Activated CD4-positive, alpha-beta T cell treated with anti-CD3 and anti-CD28 coated beads, Interleukin-2, Interleukin-6, amounts not matched to agents 100 ng/mL and 50 ng/mL, durations not matched to agents 16 hours and 8 hours (primary cell): ENCODE data around the gene RIN3.
A peak's percentile ranks its signal among the peaks of the same experiment; 100 is the strongest.

Source experiments
- DNase-seq: peaks from one replicate; pipeline ENCODE4 v3.0.0-alpha.2; 2020

Gene RIN3

DNA sequence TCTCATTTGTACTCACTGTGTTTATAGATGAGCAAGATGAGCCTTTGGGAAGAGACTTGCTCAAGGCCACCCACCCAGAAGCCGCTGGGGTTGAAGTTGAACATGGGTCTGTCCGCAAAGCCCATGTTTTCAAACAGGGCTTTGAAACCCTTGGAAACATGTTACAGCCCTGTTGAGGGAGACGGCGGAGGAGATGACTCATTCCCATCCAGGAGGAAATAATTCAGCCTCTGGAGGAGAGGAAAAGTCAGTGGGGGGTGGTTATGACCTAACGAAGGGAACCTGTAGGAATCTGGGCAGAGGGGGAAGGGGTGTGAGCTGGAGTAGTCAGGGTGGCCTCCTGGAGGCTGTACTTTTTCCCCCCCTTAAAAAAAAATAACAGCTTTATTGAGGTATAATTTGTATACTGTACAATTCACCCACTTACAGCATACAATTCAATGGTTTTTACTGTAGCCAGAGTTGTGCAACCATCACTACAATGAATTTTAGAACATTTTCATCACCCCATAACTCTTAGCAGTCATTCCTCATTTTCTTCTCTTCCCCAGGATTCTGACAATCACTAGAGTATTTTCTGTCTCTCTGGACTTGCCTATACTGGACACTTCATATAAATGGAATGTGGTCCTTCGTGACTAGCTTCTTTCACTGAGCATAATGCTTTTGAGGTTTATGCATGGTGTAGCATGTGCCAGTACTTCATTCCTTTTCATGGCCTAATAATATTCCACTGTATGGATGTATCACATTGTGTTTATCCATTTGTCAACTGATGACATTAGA is 1.9 kb upstream of the RIN3 start:
- no peak for DNase-seq

DNA sequence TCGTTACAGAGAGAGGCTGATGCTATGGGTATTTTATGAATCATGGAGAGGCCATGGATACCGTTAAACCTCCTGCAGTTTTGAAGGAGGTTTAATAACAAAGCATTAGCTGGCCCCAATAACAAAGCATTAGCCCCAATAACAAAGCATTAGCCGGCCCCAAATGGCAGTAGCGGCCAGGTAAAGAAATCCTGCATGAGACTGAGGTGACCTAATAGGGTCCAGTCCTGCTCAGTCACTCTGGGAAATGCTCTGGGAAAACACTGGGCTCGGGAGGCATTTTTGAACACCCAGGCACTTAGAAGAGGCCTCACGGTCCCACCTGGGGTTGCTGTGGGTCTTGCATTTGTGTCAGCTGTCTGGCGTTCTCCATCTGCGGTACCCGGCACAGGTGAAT is 776 bp upstream of the RIN3 start:
- no peak for DNase-seq

DNA sequence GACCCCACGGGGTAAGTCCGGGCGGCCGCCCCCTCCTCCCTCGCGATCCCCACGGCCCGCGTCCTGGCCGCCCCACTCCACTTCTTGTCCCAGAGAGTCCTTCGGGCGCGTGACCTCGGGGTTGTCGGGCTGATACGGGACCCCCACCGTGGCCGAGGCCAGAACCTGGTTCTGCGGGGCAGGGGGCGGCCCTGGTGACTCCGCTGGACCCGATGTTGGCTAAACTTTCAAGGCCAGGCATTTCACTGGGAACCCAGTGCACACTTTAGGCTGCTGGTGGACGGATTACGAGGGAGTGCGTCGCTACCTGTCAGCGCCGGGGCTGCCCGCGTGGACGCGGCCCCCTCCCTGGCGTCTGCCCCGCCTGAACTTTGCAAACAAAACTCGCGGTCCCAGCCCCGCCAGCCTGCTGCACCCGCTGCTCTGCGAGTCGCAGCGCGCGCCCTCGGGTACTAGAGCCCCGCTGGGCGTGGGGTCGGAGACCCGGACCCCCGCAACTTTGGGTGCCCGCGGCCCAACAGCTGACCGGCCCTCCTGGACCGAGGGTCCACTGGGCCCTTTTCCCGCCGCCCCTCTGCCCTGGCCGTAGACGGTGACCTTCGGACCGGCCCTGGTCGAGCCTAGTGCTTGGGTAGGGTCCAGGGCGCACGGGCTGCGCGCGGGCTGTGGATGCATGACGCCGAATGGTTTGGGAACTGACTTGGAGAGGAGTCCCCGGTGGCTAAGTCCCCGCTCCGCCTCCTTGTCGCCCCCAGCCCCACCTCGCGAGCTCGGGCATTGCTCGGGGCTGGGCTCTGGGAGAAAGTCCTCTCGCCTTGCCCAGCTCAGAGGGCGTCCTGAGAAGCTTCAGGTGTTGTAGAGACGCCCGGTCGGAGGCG is 624 bp downstream of the RIN3 start:
- no peak for DNase-seq

DNA sequence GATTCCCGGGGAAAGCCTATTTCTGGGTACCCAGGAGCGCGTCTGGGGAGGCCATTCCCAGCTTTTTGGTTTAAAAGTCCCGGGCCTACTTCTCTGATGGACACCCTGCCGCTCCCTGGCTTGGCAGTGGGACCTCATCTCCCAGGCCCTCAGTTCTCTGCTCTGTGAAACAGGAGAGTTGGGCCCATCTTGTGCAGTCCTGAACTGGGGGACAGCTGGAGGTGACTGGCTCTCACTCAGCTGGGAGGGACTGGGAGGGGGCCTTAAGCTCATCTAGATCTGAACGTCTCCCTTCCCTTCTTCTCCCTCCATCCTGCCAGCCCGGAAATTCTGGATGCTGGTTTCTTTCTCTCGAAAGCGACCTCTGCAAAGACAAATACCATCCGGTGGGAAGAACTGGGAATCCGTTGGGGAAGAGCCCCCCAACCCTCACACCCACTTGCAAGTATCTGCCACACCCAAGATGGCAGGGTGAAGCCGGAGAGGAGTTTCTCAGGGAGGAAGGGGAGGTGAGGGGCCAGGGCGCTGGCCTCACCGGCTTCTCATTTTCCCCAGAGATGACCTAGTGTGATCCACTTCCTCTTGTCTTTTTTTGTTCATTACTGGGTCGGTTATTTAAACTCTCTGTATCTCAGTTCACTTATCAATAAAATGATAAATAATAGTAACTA is 1.4 kb downstream of the RIN3 start:
- no peak for DNase-seq

DNA sequence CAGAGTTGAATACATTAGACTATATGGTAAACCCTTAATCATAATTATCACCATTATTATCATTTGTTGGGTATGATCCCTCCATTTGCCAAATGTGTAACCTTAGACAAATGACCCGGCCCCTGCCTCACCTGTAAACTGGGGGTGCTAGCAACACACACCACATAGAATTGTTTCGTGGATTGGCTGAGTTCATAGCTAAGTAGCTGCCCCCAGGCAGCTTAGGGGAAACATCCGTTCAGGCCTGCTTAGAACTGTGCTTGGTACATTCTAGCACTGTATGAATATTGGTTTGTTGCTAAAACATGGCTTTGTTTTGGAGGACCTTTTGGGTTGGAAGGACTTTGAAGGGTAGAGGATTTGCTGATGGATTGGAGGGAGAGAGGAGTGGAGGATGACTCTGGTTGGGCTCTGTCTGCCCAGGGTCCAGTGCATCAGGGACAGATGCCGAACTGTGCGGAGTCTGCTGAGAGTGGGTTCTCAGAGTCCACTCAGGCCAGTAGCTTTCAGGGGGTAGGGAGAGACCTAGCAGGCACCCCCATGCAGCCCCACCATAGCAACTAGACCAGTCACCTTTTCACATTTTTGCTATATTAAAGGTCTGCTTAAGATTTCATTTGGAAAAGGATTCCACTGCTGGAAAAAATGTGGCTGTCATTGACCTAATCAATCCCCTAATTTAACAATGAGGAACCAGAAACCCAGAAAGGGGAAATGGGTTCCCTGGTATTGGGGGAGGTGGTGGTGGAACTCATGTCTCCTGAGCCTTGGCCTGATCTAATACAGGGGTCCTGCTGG is 2.2 kb downstream of the RIN3 start:
- DNase-seq = no peak

DNA sequence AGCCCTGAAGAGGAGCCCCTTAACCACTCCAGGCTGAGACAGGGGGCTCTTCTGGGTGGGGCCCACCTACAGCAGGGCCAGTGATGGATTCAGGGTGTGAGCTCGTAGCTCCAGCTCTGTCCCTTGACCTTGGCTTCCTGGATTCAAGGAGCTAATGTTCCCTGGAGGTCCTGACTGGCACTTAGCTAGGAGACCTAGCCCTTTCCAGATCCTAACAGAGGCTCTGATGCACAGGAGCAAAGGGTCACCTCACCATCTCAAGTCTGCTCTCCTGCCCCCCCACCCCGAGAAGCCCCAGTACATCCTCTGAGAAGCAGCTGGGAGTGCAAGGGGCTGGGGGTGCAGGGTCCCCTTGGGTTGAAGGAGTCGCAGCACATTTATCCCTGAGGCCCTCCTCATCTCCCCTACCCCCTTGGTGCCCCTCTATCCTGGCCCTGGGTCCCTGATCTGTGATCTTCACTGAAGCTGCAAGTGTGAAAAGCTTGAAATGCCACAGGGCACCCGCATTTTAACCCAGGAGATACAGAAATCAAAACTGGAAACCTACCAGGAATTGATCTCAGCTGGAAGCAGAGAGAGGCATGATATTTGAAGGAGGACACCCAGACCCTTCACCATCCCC is 2.9 kb downstream of the RIN3 start:
- no peak for DNase-seq

DNA sequence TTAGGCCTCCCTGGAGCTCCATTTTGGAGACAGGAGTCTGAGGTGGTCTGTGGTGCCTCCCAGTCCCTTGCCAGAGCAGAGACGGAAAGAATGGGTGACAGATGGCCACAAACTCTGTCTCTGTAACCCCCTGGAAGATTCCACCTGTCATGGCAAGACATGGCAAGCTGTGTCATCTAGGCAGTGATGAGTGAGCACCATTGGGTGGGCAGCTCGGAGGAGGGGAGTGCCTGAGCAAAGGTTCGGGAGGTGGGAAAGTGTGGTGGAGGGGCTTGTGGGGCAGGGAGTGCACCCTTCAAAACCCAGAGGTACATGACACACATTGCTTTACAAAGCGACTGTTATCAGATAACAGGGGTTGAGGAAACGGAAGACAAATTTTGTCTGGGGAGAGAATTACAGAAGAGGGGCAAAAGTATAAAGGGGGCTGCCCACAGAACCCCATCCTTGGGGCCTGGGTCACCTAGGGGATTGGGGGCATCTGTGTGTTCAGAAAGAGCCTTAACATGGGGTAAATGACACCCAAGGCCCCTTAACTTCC is 3.5 kb downstream of the RIN3 start:
- DNase-seq = no peak

DNA sequence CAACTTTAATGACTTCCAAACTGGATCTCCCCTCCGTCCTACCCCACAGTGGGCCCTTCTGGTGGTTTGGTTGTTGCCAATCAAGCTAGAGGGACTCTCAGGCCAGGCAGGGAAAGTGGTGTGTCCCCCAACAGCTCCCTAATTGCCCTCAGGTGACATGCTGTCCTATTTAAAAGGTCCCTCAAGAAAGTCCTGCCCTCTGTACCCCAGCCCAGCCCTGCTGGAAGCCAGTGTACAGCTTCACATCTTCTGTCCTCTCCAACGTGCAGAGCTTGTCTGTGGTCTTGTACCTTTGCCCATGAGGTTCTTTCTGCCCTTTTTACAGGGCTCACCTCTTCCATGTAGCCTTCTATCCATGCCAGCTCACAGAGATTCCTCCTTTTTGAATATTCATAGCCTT is 4.2 kb downstream of the RIN3 start:
- DNase-seq = no peak

DNA sequence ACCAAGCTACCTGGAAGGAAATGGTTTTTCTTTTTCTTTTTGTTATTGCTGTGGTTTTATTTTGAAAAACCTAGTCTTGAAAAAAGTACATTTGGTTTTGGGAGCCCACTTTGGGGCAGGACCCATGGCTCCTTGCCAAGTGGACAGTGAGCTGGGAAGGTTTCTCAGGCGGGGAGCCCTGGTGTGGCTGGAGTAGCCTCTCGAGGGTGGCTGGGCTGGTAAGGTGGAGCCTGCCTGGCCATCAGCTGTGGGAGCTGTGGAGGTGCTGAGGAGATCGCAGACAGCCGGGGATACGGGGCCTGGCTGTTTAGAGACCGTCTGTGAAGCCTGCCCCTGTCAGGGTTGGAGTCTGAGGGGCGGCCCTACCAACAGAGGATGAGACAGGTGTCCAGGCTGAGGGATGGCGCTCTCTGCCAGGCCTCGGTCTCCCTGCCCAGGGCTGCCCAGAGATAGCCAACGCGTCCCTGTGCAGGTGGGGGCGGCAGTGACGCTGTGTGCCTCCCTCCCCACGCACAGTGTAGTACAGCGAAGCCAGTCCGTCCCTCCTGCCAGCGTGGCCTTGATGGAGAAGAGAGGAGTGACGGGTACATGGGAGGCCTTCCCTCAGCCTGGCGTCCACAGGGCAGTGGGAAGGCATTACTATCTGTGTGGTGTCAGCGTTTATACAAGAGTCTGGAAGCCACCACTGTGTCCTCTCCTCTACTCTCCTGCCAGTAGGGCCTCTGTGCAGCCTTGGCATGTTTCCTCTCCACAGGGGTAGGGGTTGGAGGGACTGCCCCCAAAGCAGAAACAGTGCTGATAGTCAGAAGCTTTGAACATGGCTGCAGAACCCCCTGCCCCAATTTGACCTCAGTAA is 5.9 kb downstream of the RIN3 start:
- DNase-seq = no peak

DNA sequence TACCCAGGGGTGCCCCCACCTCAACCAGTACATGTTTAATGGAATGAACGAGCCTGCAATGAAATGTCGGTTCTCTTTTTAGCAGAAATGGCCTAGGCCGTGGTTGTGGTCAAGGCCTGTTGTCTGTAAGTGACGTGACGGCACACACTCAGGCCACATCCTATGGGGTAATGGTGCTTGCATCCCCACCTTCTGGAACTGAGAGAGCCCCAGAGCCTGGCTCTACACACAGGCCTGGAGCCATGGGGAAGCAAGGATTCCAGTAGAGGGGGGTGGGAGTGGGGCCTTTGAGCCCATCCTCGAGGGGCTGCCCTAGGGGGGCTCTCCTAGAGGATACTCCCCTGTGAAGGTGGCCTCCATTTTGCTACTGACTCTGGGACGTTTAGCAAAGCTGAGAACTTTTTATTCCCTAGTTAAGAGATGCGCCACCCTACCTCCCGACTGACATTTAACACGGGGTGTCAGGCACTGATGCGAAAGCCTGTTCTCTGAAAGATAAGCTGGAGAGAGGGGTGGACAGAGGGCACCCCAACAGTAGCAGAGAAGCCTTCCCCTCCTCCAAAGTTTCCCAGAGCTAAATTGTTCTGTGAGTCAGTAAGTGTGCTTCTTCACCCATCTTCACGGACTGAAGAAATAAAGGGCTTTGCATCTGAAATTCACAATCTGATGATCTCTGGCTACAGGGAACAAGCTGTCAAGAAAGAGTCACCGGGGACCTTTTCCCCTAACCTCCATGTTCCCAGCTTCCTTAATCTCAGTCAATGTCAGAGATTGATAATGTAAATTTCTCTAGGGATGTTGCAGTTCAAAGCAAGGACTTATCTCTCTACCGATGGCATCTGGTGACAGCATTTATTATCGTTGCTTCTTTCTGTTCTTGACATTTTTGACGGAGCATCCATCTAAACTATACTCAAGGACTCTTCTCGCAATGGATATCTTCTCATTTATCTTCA is 6.8 kb downstream of the RIN3 start:
- peak; percentile 15 for DNase-seq

DNA sequence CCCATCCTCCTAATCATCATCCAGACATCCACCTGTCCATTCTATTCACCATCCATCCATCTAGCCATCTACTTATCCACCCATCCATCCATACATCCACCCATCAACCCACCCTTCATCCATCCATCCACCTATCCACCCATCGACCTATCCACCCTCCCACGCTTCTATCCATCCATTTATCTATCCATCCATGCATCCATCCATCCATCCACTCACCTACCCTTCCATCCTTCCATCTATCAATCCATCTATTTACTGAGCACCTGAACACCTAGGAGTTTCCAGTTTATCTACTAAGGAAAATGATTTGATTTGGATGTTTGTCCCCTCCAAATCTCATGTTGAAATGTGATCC is 7.5 kb downstream of the RIN3 start:
- DNase-seq = no peak

DNA sequence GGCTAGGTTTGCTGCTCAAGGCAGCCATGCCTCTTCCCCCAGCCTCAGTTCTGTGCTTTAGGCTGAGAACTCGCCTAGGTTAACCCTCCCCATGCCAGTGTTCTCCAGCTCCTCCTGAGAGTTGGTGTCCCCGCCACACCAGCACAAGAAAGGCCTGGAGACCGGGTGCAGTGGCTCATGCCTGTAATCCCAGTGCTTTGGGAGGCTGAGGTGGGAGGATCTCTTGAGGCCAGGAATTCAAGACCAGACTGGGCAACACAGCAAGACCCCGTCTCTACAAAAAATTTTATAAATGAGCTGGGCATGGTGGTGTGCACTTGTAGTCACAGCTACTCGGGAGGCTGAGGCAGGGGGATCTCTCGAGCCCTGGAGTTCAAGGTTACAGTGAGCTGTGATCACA is 10.2 kb downstream of the RIN3 start:
- no peak for DNase-seq

DNA sequence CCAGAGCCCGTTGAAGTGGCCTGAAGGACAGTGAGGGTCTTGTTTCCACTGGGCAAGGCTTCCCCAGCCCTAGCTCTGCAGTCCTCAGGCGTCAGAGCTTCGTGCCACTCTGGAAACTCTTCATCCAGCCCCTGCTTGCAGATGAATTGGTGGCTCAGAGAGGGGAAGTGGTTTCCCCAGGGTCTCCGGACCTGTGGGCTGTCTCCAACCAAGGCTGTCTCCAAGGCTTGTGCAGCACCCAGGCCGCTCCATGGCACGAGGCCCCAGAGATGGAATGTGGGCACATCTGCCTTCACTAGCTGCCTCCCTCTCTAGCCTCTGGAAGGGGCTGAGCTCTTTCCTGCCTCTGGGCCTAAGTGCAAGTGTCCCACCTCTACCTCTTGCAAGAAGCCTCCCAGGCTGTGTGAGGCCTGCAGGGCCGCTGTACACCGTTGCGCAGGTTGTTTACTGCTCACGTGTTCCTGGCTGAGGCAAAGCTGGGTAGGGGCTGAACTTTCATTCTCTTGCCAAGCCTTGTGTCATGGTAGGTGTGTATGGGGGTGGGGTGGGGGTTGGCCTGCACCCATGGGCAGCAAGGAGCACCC is 11.1 kb downstream of the RIN3 start:
- no peak for DNase-seq

DNA sequence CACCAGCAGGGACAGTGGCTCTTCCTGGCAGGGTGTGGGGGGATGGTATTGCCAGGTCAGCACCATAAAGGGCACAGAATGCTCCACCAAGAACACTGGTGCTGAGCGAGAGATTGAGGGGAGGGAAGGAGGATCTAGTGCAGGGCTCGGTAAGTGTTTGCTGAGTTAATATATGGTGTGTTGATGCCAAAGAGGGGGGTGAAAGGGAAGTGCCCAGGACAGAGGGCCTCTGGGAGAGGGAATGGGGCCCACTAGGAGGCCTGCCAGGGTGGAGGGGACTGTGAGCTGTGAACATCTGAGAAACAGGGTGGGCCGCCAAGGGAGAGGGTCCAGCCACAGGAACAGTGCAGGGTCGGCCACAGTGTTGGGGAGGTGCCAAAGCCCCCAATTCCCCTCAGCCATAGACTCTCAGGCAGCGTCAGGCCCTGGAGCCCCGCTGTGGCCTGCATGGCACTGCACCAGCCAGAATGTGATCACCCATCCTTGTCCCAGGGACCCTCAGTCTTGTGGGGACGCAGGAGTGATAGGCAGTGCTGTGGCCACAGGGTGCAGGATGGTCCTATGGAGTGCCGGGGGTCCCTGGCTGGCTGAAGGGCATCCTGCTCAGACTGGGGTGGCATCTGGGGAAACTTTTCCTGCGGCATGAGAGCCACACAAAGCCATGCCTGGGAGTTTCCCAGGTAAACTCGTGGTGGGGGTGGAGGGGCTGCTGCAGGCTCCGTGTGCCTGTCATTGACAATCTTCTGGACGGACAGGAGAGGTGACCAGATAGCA is 11.9 kb downstream of the RIN3 start:
- DNase-seq = no peak

DNA sequence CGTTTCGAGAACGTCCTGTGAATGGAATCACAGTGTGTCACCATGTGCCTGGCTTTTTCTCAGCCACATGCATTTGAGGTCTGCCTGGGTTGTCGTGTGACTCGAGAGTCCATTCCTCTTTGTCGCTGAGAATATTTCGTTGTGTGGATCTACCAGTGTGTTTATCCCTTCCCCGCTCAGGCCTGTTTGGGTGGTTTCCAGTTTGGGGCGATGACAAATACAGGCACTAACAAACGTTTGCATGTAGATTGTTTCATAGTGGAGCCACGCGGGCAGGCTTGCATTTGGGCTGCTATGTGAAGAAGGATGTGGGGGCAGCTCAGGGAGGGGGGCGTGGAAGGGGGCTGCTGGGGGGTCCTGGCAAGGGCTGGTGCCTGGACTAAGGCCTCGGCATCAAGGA is 14.1 kb downstream of the RIN3 start:
- no peak for DNase-seq

DNA sequence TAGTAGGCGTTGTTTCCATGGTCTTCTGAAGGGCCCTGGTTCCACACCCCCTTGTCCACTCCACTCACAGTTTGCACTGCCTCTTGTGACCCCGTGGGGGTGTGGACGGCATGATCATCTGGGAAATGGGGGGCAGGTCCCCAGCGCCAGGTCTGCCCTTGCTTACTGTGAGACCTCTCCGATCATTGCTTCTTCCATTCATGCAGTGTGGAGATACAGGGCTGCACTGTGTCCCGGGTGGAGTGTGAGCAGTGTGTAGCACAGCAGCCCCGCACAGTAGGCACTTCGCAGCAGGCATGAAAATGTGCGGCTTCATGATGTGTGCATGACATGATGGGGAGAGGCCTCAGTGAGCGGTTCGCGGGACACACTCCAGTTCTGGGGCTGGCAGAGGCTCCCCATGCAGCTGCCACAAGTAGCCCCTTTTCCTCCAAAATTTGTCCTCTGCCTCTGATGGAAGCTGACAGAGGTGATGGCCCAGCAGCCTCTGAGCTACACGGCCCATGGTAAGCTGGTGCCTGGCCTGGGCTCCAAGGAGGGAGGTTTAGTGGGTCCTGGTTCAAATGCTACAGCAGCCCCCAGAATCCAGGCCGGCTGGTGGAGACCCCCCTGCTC is 15.0 kb downstream of the RIN3 start:
- no peak for DNase-seq

DNA sequence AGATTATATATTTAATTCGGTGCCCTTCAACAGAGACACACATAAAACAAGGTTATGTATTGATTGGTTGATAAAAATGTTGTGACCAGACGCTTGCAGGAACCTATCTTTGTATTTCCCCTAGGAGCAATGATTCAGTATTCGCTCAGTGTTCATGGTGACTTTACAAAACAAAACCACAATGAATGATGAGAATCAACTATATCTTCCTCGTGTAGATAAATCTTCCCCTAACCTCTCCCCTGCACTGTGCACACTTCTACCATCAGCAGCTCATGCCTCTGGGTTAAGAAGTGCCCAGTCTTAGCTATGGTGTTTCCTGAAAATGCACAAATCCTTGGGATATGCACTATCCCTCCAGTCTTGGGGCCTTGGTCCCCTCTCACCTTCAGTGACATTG is 16.3 kb downstream of the RIN3 start:
- DNase-seq = no peak
